Measurements from ENCODE around the gene SYCP2L. TPM values are rescaled to one million over a fixed set of nuclear protein-coding genes. Genes with fewer than 3 reads are reported as not detected.

The SYCP2L gene
- total and polyA plus RNA-seq, 4 donors: 0.49 to 5.3 (median 0.69) TPM

- TF ChIP-seq, protein P1, sequence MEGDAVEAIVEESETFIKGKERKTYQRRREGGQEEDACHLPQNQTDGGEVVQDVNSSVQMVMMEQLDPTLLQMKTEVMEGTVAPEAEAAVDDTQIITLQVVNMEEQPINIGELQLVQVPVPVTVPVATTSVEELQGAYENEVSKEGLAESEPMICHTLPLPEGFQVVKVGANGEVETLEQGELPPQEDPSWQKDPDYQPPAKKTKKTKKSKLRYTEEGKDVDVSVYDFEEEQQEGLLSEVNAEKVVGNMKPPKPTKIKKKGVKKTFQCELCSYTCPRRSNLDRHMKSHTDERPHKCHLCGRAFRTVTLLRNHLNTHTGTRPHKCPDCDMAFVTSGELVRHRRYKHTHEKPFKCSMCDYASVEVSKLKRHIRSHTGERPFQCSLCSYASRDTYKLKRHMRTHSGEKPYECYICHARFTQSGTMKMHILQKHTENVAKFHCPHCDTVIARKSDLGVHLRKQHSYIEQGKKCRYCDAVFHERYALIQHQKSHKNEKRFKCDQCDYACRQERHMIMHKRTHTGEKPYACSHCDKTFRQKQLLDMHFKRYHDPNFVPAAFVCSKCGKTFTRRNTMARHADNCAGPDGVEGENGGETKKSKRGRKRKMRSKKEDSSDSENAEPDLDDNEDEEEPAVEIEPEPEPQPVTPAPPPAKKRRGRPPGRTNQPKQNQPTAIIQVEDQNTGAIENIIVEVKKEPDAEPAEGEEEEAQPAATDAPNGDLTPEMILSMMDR (IDR thresholded peaks at IDR 0.05; ENCODE audit: control extremely low read depth, extremely low read depth): no peak
- Histone ChIP-seq H3K4me3 (no peak overlapping the region), H3K4me1 (ENCODE audit: control insufficient read depth in 5 of 5, insufficient read depth in 5 of 5, low read length in 5 of 5) (peaks cover 0 to 1% (median 0%) of the 10 kb centered on the region in 5 donors), H3K27ac (ENCODE audit: low read depth in 1 of 2, low read length in 1 of 2) (no peak overlapping the region), H3K27me3 (ENCODE audit: control insufficient read depth in 3 of 3, insufficient read depth in 3 of 3, low read length in 2 of 3) (no peaks in the 10 kb centered on the region), H3K36me3 (ENCODE audit: control insufficient read depth in 4 of 4, insufficient read depth in 4 of 4, low read length in 4 of 4) (no peaks in the 10 kb centered on the region), H3K9ac (ENCODE audit: insufficient read depth in 1 of 2, low read length in 2 of 2) (no peak overlapping the region), H3K9me3 (ENCODE audit: control insufficient read depth in 4 of 4, insufficient read depth in 3 of 4, low read length in 3 of 4) (no peaks in the 10 kb centered on the region)
- WGBS, 2 donors: 47 to 59% methylated on average over 8 of the region's 8 CpGs
- ATAC-seq (ENCODE audit: insufficient read depth, low FRiP score) (peak; percentile 19), DNase-seq (peak; percentile 10 to 17 (median 15))
Measured at GRCh38 chr6:11011787-11012234, 125.0 kb downstream of the SYCP2L start.

GRCh38 chr6:11012295-11012754 is 125.5 kb downstream of the SYCP2L start:
- H3K4me1 ChIP-seq (ENCODE audit: control insufficient read depth in 5 of 5, insufficient read depth in 5 of 5, low read length in 5 of 5): peaks cover 0 to 1% (median 0%) of the 10 kb centered on the region in 5 donors
- TF ChIP-seq, protein P1 (IDR thresholded peaks at IDR 0.05; ENCODE audit: control extremely low read depth, extremely low read depth): no peak
- ATAC-seq (ENCODE audit: insufficient read depth, low FRiP score) (no peak), DNase-seq (no peak)
- WGBS, 2 donors: 76 to 82% methylated on average over 5 of the region's 5 CpGs
- no peaks in the 10 kb centered on the region for H3K36me3 ChIP-seq (ENCODE audit: control insufficient read depth in 4 of 4, insufficient read depth in 4 of 4, low read length in 4 of 4)
- no peaks in the 10 kb centered on the region for H3K9me3 ChIP-seq (ENCODE audit: control insufficient read depth in 4 of 4, insufficient read depth in 3 of 4, low read length in 3 of 4)
- no peak overlapping the region for H3K9ac ChIP-seq (ENCODE audit: insufficient read depth in 1 of 2, low read length in 2 of 2)
- H3K27ac ChIP-seq (ENCODE audit: low read depth in 1 of 2, low read length in 1 of 2): no peak overlapping the region
- no peaks in the 10 kb centered on the region for H3K27me3 ChIP-seq (ENCODE audit: control insufficient read depth in 3 of 3, insufficient read depth in 3 of 3, low read length in 2 of 3)
- no peak overlapping the region for H3K4me3 ChIP-seq

DNA sequence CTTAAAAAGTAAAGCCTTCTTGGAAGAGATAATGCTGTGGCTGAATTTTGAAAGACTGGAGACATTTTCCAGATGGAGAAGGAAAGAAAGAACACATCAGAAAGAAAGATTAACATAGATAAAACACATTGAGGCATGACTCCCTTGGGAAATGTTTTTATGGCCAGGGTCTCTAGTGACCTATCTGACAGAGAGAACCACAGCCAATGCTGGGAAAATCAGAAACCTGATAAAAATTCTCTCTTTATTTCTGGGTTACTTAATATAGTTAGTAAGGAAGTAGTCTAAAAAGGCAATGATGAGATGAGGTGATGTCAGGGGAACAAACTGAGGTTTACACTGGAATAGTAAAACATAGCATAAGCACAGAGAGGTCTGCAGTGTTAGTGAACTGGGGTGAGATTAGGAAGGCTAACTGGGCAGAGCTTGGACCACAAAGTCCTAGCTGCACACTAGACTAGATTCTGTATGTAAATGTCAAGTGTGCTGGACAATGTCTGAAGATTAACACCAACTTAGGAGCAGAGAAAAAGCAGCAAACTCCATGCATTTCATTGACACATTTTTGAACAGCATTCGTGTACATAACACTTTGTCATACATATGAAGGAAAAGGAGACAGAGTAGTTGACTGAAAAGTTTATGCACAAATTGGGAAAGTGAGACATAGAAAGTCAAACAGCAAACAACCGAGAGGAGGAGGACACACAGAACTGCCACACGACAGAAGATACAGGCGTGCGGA is 126.3 kb downstream of the SYCP2L start:
- Histone ChIP-seq H3K27ac (ENCODE audit: low read depth in 1 of 2, low read length in 1 of 2) (no peak overlapping the region), H3K9ac (ENCODE audit: insufficient read depth in 1 of 2, low read length in 2 of 2) (no peak overlapping the region), H3K27me3 (ENCODE audit: control insufficient read depth in 3 of 3, insufficient read depth in 3 of 3, low read length in 2 of 3) (no peaks in the 10 kb centered on the region), H3K4me1 (ENCODE audit: control insufficient read depth in 5 of 5, insufficient read depth in 5 of 5, low read length in 5 of 5) (peaks cover 0 to 1% (median 0%) of the 10 kb centered on the region in 5 donors), H3K9me3 (ENCODE audit: control insufficient read depth in 4 of 4, insufficient read depth in 3 of 4, low read length in 3 of 4) (no peaks in the 10 kb centered on the region), H3K4me3 (no peak overlapping the region), H3K36me3 (ENCODE audit: control insufficient read depth in 4 of 4, insufficient read depth in 4 of 4, low read length in 4 of 4) (no peaks in the 10 kb centered on the region)
- TF ChIP-seq, protein P1 (IDR thresholded peaks at IDR 0.05; ENCODE audit: control extremely low read depth, extremely low read depth): no peak
- ATAC-seq (ENCODE audit: insufficient read depth, low FRiP score) (no peak), DNase-seq (no peak)
- WGBS, 2 donors: 89 to 98% methylated on average over 5 of the region's 5 CpGs
